ENCODE measurements around the gene AP2A2.
A peak's percentile ranks its signal among the peaks of the same experiment; 100 is the strongest.

AP2A2 gene

GRCh38 chr11:1047595-1048156 lies 122.0 kb downstream of the AP2A2 start:
- DNase-seq, result no peak

- no peak for DNase-seq
These were observed 122.9 kb downstream of the AP2A2 start for GRCh38 chr11:1048375-1049070.

- DNase-seq, result no peak
These were observed 123.4 kb downstream of the AP2A2 start for GRCh38 chr11:1049071-1049405.

- peak; percentile 67 to 80 (median 69) for DNase-seq
These were observed 123.8 kb downstream of the AP2A2 start for GRCh38 chr11:1049431-1049891.

- no peak for DNase-seq
These were observed 124.4 kb downstream of the AP2A2 start for GRCh38 chr11:1049911-1050580.

GRCh38 chr11:1050581-1051355 lies 125.1 kb downstream of the AP2A2 start:
- peak; percentile 52 to 81 (median 66) for DNase-seq

- DNase-seq, result no peak
These were observed 125.9 kb downstream of the AP2A2 start for GRCh38 chr11:1051356-1052132.

- DNase-seq, result no peak
These were observed 126.7 kb downstream of the AP2A2 start for GRCh38 chr11:1052133-1053011.

- DNase-seq, result no peak
These were observed 127.6 kb downstream of the AP2A2 start for GRCh38 chr11:1053121-1053901.

- no peak for DNase-seq
These were observed 128.8 kb downstream of the AP2A2 start for GRCh38 chr11:1054143-1055108.

GRCh38 chr11:1055109-1055703 lies 129.5 kb downstream of the AP2A2 start:
- DNase-seq, result no peak

GRCh38 chr11:1055990-1056771 lies 130.5 kb downstream of the AP2A2 start:
- DNase-seq, result no peak

- no peak for DNase-seq
These were observed 132.1 kb downstream of the AP2A2 start for GRCh38 chr11:1057806-1058205.

GRCh38 chr11:1059759-1060158 lies 134.1 kb downstream of the AP2A2 start:
- DNase-seq, result no peak

- no peak for DNase-seq
These were observed 134.7 kb downstream of the AP2A2 start for GRCh38 chr11:1060410-1060809.

GRCh38 chr11:1060852-1061616 lies 135.4 kb downstream of the AP2A2 start:
- DNase-seq, result no peak
